ENCODE results near the gene ANO6. TPM values are rescaled to one million over a fixed set of nuclear protein-coding genes. Genes with fewer than 3 reads are reported as not detected.

ANO6 gene
- total RNA-seq, 1 donor from 2014 or later: 85.0 TPM

DNA sequence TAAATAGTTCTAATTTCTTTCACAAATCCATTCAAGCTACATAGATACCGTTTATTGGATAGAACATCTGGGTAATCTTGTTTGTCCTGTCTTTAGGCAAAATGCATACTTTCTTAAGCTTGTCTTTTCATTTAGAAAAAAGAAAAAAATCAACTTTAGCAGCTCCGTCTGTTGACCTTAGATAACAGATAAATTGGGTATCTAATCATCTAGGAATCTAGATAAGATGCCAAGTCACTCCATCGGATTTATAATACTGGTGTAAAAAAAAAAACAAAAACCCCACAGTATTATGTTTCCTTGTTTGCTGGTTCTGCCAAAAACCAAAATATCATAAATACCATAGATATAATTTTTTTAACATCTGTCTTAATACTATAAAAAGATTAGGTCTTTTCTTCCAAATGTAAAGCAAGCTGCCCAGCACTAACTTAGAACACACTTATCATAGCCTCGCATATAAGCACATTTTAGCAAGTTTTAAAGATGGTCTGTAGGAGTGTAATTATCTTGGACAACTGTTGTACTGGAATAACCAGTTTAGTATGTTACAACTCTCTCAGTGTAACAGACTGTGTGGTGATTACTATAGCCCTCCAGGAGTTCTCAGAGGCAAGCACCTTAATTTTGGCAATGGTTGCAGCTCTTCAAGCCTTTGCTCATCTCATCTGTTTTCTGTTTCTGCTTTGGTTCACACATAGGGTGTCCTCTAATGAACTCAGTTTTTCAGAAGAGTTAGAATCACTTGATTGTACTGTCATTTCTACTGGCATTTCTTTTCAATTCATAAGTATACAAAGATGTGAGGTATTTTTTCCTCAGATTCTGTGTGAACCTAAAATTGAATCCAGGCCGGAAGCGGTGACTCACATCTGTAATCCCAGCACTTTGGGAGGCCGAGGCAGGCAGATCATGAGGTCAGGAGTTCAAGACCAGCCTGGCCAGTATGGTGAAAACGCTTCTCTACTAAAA is 83.1 kb downstream of the ANO6 start:
- Histone ChIP-seq H3K36me3 (no peaks in the 10 kb centered on the region), H3K4me3 (no peak overlapping the region), H3K9me3 (no peaks in the 10 kb centered on the region), H3K27ac (no peak overlapping the region), H3K27me3 (no peaks in the 10 kb centered on the region), H3K4me1 (peaks cover 28% of the 10 kb centered on the region)
- TF ChIP-seq, protein P1, sequence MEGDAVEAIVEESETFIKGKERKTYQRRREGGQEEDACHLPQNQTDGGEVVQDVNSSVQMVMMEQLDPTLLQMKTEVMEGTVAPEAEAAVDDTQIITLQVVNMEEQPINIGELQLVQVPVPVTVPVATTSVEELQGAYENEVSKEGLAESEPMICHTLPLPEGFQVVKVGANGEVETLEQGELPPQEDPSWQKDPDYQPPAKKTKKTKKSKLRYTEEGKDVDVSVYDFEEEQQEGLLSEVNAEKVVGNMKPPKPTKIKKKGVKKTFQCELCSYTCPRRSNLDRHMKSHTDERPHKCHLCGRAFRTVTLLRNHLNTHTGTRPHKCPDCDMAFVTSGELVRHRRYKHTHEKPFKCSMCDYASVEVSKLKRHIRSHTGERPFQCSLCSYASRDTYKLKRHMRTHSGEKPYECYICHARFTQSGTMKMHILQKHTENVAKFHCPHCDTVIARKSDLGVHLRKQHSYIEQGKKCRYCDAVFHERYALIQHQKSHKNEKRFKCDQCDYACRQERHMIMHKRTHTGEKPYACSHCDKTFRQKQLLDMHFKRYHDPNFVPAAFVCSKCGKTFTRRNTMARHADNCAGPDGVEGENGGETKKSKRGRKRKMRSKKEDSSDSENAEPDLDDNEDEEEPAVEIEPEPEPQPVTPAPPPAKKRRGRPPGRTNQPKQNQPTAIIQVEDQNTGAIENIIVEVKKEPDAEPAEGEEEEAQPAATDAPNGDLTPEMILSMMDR (IDR thresholded peaks at IDR 0.05): no peak
- no peak for DNase-seq
- peak; percentile 51 for ATAC-seq
- intact Hi-C loops (cut with DNase I): no loop called here

DNA sequence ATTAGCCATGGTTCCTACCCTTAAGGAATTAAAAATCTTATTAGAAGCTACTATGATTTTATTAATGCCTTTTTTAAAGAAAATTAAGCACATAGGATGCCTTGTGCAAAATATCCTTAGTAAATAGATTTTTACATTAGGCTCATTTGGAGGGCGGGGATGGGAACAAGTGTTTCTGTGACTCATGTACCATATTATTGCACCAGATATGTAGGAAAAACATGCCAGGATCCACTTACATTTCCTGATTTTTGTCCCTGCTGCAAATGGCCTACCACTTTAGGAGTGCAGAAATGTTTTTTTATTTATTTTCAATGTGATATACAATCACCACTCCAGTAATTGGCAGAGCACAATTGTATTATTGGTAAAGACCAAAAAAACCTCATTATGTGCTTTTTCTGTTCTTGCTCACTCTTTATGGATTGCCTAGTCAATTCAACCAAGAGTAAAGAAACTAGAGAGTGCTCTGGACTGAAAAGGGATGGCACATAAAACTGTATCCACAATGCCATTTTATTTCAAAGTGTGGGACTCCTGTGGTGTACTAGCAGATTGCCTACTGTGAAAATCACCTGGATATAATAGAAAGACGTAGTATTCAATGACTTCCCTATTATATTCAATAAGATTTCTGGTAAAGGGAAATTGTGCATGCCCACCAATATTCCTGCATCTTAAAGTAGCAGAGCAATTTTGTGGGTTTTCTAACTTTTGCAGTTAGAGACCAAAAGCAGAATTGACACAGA is 86.9 kb downstream of the ANO6 start:
- Histone ChIP-seq H3K4me1 (peaks cover 43% of the 10 kb centered on the region), H3K27ac (no peak overlapping the region), H3K9me3 (no peaks in the 10 kb centered on the region), H3K36me3 (no peaks in the 10 kb centered on the region), H3K4me3 (no peak overlapping the region), H3K27me3 (no peaks in the 10 kb centered on the region)
- DNase-seq (no peak), ATAC-seq (no peak)
- TF ChIP-seq, protein P1 (IDR thresholded peaks at IDR 0.05): no peak
- intact Hi-C loops (cut with DNase I): no loop called here

DNA sequence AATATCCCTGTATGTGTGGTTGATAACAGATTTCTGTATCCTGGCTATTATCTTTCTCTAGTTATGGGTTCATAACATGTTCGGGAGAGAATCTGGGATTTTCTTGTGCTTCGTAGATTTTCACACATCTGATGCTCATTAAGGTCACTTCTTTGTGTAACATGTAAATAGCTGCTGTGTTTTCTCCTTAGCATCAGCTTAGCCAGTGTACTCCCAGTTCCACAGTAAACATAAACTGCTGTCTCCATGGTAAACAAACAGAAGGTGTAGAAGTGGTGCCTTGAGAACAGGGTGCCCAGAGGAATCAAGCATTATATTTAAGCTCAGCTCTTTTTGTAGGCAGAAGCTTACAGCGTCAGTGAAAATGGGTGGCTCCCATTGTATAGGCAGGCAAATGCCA is 88.0 kb downstream of the ANO6 start:
- Histone ChIP-seq H3K4me3 (no peak overlapping the region), H3K9me3 (no peaks in the 10 kb centered on the region), H3K27me3 (no peaks in the 10 kb centered on the region), H3K36me3 (no peaks in the 10 kb centered on the region), H3K4me1 (peaks cover 40% of the 10 kb centered on the region), H3K27ac (peak overlapping the region; percentile 28)
- DNase-seq (no peak), ATAC-seq (no peak)
- intact Hi-C loops (cut with DNase I): no loop called here
- TF ChIP-seq, protein P1 (IDR thresholded peaks at IDR 0.05): no peak

DNA sequence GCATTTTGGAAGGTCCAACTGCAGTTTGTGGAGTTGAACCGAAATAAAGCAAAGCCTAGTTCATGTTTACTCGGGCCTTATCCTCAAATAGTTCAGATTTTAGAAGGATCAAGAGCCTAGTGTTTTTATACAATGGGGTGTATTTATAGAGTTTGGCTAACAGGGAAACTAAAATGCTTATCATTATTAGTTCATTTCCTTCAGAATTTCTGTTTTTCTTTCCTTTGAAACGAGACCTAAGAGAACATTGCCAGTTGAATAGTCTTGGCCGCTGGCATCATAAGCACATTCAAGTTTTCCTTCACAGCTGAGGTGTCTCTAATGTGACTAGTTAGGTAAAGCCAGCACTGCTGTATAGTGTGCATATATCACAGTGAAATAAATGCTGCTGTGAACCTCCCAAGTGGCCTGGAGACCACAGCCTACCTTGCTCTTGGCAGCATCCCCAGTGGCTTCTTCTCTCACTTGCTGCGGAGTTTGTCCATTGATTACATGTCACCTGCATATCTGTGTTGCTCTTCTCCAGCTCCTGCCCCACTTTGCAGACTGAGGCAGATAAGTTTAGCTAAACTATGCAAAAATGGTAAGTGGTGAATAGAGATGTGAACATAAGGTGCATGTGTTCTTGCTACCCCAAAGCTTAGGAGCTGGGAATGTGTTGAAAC is 88.8 kb downstream of the ANO6 start:
- H3K4me3 ChIP-seq: no peak overlapping the region
- no peaks in the 10 kb centered on the region for H3K36me3 ChIP-seq
- ATAC-seq (no peak), DNase-seq (no peak)
- TF ChIP-seq, protein P1 (IDR thresholded peaks at IDR 0.05): no peak
- H3K27ac ChIP-seq: peak overlapping the region; percentile 28
- intact Hi-C loops (cut with DNase I): no loop called here
- no peaks in the 10 kb centered on the region for H3K9me3 ChIP-seq
- no peaks in the 10 kb centered on the region for H3K27me3 ChIP-seq
- peaks cover 39% of the 10 kb centered on the region for H3K4me1 ChIP-seq

DNA sequence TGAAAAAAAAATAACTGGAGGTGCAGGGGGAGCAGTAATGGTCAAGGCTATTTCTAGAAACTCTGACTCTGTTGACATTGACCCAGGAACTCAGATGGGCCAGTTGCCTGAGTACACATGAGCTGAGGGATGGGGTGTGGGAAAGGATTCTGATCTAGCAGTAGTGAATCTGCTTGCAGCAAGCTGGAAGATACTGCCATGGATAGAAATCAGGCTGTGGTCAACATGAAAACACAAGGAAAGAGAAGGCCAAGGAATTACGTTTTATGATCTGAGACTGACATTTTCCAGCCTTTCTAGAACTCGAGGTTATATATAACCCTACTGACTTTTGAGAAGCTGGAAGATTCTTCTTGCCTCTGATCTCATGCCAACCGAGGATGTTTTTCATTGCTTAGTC is 90.0 kb downstream of the ANO6 start:
- intact Hi-C loops (cut with DNase I): no loop called here

More for the DNA sequence above, 90.0 kb downstream of the ANO6 start:
- DNase-seq (no peak), ATAC-seq (peak; percentile 70)
- no peak overlapping the region for H3K27ac ChIP-seq
- TF ChIP-seq, protein P1 (IDR thresholded peaks at IDR 0.05): no peak
- H3K9me3 ChIP-seq: no peaks in the 10 kb centered on the region
- no peak overlapping the region for H3K4me3 ChIP-seq
- no peaks in the 10 kb centered on the region for H3K36me3 ChIP-seq
- H3K4me1 ChIP-seq: peaks cover 45% of the 10 kb centered on the region
- H3K27me3 ChIP-seq: no peaks in the 10 kb centered on the region
